KG1 (cell line): ENCODE results near the gene BAZ1A.

ENCODE experiments used
- DNase-seq: peaks from one replicate; lab custom pipeline; 2025; lab: John Stamatoyannopoulos, UW

BAZ1A gene

GRCh38 chr14:34718750-34719304 lies 156.3 kb downstream of the BAZ1A start:
- DNase-seq = no peak

- DNase-seq = no peak
Measured at GRCh38 chr14:34715127-34715863, 159.9 kb downstream of the BAZ1A start.

- peak; percentile 22 for DNase-seq
Measured at GRCh38 chr14:34714320-34715126, 160.6 kb downstream of the BAZ1A start, which contains the start of gene CFL2. Gene CFL2 (minus strand): TSS chr14:34714593. CDS start chr14:34714540, 53 bp downstream.

GRCh38 chr14:34713681-34714319 lies 161.4 kb downstream of the BAZ1A start:
- DNase-seq = no peak

GRCh38 chr14:34713122-34713680 lies 162.0 kb downstream of the BAZ1A start:
- no peak for DNase-seq

- no peak for DNase-seq
Measured at GRCh38 chr14:34711796-34712712, 163.1 kb downstream of the BAZ1A start.

- DNase-seq = no peak
Measured at GRCh38 chr14:34711169-34711568, 164.0 kb downstream of the BAZ1A start.

GRCh38 chr14:34710744-34711143 lies 164.4 kb downstream of the BAZ1A start:
- no peak for DNase-seq

- DNase-seq = no peak
Measured at GRCh38 chr14:34710006-34710405, 165.2 kb downstream of the BAZ1A start.

GRCh38 chr14:34707722-34708121 lies 167.4 kb downstream of the BAZ1A start:
- DNase-seq = no peak
